ENCODE measurements around the gene ACCS.

ACCS gene

GRCh38 chr11:44090539-44090938, 24.5 kb downstream of the ACCS start:
- no peak for DNase-seq (ENCODE audit: low read depth in 2 of 2)

DNA sequence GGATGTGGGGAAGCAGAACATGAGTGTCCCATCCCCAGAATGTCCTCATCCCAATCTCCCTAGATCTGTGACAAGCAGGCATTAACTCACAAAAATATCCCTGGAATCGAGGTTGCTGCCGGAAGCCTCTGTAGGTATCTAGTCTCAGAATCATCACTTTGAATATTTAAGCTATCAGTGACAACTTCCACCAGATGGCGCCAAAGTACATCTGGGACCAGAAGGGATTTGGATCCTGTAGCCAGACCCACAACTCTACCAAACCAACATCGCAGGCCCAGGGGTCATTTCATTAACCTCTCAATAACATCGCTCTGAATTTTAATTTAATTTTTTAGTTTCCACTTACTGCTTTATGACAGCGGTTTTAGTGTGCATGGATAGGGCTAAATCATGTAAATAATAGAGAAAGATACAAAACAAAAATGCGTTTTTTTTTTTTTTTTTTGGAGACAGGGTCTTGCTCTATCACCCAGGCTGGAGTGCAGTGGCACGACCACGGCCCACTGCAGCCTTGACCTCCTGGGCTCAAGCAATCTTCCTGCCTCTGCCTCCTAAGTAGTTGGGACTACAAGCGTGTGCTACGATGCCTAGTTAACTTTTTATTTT, 28.3 kb downstream of the ACCS start:
- DNase-seq (ENCODE audit: low read depth in 2 of 2), result peak; percentile 53 to 77

GRCh38 chr11:44095506-44096359, 29.7 kb downstream of the ACCS start, which contains the start of gene EXT2:
TSS of gene EXT2 (plus strand) at chr11:44095678. CDS start at chr11:44107713, 12,035 bp downstream.
- DNase-seq (ENCODE audit: low read depth in 2 of 2), result peak; percentile 81 to 83

DNA sequence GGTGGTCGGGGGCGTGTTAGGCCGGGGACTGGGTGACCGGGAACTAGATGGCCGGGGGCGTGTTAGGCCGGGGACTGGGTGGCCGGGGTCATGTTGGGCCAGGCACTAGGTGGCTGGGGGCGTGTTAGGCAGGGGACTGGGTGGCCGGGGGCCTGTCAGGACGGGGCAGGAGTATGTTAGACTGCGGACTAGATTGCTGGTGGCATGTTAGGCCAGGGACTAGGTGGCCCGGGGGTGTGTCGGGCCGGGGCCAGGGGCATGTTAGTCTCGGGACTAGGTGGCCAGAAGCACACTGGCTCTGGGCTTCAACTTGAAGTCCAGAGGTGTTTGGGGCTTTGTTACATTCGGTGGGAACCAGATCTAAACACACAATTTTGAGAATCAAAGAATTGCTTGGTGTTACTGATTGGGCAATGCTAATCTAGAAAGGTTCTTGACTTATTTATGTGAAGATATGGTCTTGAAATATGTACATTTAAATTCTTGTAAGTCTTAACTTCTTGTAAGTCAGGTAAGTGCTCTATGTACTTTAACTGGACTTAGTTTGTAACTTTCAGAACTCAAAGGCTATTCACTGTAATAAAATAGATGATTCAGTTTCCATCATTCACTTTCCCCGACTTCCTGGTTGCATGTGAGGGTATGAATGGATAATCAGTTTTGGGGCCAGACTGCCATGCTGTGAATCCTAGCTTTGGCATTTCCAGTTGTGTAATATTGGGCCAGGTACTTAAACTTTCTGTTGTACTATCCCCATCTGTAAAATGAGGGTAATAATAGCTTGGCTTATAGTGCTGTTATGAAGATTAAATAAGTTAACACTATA, 30.5 kb downstream of the ACCS start:
- DNase-seq (ENCODE audit: low read depth in 2 of 2), result no peak

- no peak for DNase-seq (ENCODE audit: low read depth in 2 of 2)
Measured at GRCh38 chr11:44097821-44098220, 31.8 kb downstream of the ACCS start.

DNA sequence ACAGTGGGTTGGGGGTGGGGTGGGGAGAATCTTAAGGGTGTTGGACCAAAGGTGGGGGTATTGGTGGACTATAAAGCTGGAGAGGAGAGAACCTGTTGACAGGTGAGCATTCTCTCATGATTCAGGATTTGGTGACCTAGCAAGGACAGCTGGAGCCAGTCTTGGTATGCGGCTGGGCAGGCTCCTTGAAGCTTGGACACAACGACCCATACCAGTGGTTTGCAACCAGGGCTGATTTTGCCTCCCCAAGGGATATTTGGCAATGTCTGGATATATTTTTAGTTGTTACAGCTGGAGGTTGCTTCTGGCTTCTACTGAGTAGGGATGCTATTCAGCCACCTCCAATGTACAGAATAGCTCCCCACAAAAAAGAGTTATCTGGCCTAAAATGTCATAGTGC, 35.0 kb downstream of the ACCS start:
- DNase-seq (ENCODE audit: low read depth in 2 of 2), result no peak

DNA sequence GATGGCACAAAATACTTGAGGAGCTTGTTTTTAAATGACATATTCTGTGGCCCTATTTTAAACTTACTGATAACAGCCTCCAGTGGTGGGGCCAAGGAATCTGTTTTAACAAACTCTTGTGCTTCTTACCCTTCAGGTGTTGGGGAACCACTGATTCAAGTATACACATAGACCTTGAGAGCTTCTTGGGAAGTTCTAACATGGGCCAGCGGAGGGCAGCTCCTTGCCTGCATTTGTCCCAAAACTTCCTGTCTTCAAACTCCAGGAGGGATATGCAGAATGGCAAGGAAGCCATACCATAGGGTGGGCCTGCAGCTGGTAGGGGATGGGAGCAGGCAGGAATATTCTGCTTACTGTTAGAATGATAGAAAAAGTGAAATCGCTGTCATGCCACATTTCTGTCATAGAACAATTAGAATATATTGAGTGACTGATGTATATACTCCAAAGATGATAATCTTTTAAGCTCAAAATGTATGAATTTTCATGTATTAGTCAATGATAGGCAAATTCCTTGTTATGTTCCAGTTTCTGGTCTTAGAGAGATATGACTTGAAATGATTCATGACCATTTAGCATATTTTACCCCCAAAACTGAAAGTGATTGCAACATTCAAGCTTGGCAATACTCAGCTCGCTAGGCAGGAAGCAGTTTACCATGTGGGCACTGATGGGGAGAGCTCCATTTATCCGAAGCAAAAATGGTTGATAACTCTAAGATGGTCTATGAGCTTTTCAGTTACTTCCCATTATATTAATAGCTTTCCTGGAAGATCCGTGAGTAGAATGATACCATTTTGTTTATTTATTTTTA, 38.6 kb downstream of the ACCS start:
- no peak for DNase-seq (ENCODE audit: low read depth in 2 of 2)

DNA sequence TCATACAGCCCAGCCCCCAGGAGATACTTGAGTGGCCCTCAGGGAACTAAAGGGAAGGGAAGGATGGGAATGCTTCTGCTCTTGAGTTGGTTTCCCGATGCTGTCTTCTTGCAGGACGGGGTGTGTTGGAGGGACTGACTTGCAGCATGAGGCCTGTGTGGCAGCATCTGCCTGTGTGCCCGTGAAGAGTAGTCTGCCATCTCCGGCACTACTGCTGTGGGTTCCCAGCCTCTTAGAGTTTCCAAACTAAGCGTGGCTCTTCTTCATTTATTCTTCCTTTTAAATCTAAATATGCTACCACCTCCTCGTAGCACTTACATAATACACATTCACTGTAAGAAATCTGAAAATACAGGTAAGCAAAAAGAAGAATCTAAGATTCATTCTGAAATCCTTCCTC, 42.2 kb downstream of the ACCS start:
- no peak for DNase-seq (ENCODE audit: low read depth in 2 of 2)

- peak; percentile 25 to 39 for DNase-seq (ENCODE audit: low read depth in 2 of 2)
Measured at GRCh38 chr11:44110231-44110679, 44.2 kb downstream of the ACCS start.

GRCh38 chr11:44112091-44112821, 46.2 kb downstream of the ACCS start:
- DNase-seq (ENCODE audit: low read depth in 2 of 2), result no peak

DNA sequence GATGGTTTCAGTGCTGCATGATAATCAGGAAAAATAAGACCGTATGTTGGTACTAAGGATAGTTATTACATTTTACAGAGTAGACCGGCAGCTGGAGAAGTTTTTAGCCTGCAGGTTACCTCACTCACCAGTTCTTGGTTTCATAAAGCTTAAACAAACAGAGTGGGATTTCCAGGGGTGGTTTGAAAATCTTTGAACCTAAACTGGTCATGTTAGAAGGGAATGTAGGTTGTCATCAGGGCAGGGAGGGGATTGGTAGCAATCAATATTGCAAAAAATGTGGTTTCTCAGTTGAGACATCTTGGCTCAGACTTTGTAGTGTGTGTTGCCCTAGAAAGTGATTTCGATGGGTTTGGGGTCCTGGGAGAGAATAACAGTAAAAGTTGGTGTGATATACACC, 46.9 kb downstream of the ACCS start:
- no peak for DNase-seq (ENCODE audit: low read depth in 2 of 2)

GRCh38 chr11:44113572-44113971, 47.5 kb downstream of the ACCS start:
- DNase-seq (ENCODE audit: low read depth in 2 of 2), result no peak

DNA sequence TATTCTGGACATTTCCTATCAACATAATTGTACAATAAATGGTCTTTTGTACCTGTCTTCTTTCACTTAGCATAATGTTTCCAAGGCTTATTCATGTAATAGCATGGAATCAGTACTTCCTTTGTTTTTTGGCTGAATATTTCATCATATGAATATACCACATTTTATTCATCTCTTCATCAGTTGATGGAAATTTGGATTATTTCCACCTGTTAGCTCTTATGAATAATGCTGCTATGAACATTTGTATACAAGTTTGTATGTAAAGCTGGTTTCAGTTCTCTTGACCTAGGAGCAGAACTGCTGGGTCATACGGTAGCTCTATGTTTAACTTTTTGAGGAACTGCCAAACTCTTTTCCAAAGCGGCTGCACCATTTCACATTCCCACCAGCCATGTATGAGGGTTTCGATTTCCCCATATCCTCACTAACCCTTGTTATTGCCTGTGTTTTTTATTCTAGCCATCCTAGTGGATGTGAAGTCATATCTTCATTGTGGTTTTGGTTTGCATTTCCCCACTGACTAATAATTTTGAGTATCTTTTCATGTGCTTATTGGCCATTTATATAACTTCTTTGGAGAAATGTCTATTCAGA, 50.3 kb downstream of the ACCS start:
- no peak for DNase-seq (ENCODE audit: low read depth in 2 of 2)

- no peak for DNase-seq (ENCODE audit: low read depth in 2 of 2)
Measured at GRCh38 chr11:44120169-44120568, 54.1 kb downstream of the ACCS start.

- DNase-seq (ENCODE audit: low read depth in 2 of 2), result no peak
Measured at GRCh38 chr11:44125598-44125997, 59.5 kb downstream of the ACCS start.

- no peak for DNase-seq (ENCODE audit: low read depth in 2 of 2)
Measured at GRCh38 chr11:44126304-44126703, 60.2 kb downstream of the ACCS start.

DNA sequence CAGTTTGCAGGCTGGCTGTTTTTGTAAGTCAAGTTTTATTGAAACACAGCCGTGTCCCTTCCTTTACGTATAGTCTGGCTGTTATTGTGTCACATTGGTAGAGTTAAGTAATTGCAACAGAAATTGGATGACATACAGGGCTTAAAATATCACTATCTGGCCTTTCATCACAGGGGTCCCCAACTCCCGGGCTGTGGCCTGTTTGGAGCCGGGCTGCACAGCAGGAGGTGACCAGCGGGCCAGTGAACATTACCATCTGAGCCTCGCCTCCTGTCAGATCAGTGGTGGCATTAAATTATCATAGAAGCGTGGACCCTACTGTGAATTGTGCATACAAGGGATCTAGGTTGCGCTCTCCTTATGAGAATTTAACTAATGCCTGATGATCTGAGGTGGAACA, 61.1 kb downstream of the ACCS start:
- no peak for DNase-seq (ENCODE audit: low read depth in 2 of 2)

GRCh38 chr11:44128729-44129128, 62.7 kb downstream of the ACCS start:
- DNase-seq (ENCODE audit: low read depth in 2 of 2), result no peak

DNA sequence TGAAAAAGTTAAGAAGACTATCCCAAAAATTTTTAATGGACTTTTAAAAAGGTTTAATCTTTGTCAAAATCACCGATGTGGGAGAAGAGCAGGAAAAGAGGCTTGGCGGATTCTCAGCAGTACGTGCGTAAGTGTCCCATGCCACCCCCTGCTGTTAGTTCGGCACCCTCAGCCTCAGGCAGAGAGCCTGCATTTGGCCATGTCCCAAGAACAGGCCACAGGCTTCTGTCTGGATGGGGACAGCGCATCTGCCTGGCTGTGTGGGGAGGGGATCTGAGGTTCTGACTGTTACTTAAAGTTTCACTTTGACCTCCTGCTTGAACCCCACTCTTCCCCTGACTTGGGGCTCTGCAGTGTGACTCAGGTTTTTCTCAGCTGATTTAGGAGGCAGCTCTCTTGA, 64.7 kb downstream of the ACCS start:
- no peak for DNase-seq (ENCODE audit: low read depth in 2 of 2)

- no peak for DNase-seq (ENCODE audit: low read depth in 2 of 2)
Measured at GRCh38 chr11:44133335-44133946, 67.4 kb downstream of the ACCS start.
